Measurements from ENCODE around the gene COMP. TPM values are rescaled to one million over a fixed set of nuclear protein-coding genes. Genes with fewer than 3 reads are reported as not detected.
"Not testable (repeated sequence)": the region's sequence is repeated elsewhere in the genome, so short reads cannot be mapped to it uniquely, and the experiment has no call there.

The COMP gene
- total and polyA plus RNA-seq, 10 donors, result 0.04 to 1.0 (median 0.13) TPM; not detected in 7

DNA sequence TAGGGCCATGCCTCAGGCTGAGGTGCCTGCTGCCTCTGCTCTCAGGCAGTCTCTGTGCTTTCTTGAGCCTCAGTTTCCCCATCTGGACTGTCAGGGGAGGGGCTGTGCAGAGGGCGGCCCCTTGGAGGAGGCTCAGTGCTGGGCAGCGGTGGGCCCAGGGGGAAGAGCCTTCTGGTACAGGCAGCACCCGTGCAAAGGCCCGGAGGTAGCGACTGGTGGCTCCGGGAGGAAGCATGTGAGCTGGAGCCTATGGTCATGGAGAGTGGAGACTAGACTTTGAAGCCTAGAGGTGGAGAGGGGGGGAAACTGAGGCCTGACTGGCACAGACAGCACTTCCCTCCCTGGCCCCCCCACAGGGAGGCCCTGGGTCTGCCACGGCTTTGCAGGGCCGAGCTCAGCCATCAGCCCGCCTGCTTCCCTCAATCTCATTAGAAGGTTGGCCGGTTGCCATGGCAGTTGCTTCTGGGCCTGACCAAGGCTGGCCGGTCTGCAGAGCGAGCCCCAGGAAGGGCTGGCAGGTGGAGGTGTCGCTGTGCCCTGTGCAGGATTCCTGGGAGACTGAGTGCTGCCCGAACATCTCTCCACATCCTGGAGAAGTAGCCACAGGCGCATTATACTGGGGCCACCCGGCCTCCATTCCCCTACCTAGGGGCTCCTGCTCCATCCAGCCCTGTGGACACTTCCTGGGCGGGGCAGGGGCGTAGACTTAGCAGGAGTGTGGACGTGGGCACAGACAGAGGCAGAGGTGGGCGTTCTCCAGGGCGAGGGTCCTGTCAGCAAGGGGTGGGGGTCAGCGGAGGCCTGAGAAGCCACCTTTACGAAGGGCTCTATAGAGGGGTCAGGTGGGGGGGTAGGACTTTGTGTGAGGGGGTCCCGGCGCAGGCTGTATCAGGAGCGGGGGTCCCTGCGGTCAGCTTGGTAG lies 54.4 kb downstream of the COMP start:
- peaks cover 0 to 8% (median 0%) of the 10 kb centered on the region in 6 donors for H3K4me1 ChIP-seq
- no peak for DNase-seq

DNA sequence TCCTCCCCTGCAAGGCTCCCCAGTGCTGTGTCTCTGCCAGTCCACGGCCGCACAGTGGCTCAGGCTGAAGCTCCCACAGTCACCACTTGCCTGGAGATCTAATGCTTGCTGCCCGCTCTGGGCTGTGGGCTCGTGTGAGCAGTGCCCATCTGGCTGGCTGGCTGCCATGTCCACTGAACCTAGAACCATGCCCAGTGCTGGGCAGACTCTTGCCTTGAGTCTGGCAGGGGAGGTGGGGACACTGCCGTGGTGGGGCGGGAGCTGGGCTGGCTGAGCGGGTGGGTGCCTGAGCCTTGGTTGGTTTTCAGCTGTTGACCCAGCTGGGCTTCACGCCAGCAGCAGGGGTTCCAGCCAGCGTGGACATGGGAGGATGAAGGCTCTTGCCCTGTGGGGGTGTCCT lies 55.4 kb downstream of the COMP start:
- Histone ChIP-seq H3K27me3 (replicated peaks in 1 of 7) (no peaks in the 10 kb centered on the region), H3K36me3 (peaks cover 0 to 8% (median 0%) of the 10 kb centered on the region in 6 donors), H3K9me3 (no peaks in the 10 kb centered on the region), H3K27ac (no peak overlapping the region), H3K4me3 (no peak overlapping the region), H3K4me1 (peaks cover 0 to 8% (median 0%) of the 10 kb centered on the region in 6 donors)
- DNase-seq, result no peak
- TF ChIP-seq CTCF (IDR thresholded peaks at IDR 0.05 in 8 of 11, conservative IDR thresholded peaks at IDR 0.05 in 3 of 11) (no peak), POLR2AphosphoS5 (IDR thresholded peaks at IDR 0.05) (peak in 1 of 3 donors; percentile 7)
- 86 to 100% (median 88%) methylated on average over 1 to 9 of the region's 9 CpGs for WGBS, 5 donors
- intact Hi-C loops (cut with DNase I; ENCODE audit: low total_unique reads), result no loop called here

More for the DNA sequence above, 54.4 kb downstream of the COMP start:
- Histone ChIP-seq H3K27me3 (replicated peaks in 1 of 7) (no peaks in the 10 kb centered on the region), H3K36me3 (no peaks in the 10 kb centered on the region), H3K9me3 (no peaks in the 10 kb centered on the region), H3K27ac (no peak overlapping the region), H3K4me3 (no peak overlapping the region)
- TF ChIP-seq POLR2AphosphoS5 (IDR thresholded peaks at IDR 0.05) (no peak), POLR2A (IDR thresholded peaks at IDR 0.05) (no peak), CTCF (IDR thresholded peaks at IDR 0.05 in 8 of 11, conservative IDR thresholded peaks at IDR 0.05 in 3 of 11) (no peak)
- intact Hi-C loops (cut with DNase I; ENCODE audit: low total_unique reads), result no loop called here
- WGBS, 5 donors, result 87 to 93% (median 89%) methylated on average over 23 to 27 of the region's 27 CpGs

DNA sequence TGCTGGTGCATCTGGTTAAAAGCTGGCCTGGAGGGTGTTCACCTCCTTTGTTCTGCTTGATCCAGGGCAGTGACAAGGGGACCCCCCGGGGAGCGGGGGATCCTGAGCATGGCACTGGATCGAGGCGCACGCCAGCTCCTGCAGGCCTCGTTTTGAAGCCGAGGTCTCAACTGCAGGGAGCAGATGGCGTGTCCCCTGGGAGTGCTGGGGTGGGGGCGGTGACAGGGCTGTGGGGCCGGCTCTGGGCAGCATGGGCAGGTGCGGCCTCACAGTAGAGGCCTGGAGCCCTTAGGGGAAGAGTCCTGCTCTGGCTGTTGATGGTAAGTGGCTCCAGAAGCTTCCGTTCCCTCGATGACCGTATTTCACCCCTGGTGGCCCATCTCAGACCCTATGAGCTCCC lies 55.8 kb downstream of the COMP start:
- Histone ChIP-seq H3K4me1 (peaks cover 0 to 8% (median 0%) of the 10 kb centered on the region in 6 donors), H3K36me3 (peaks cover 0 to 8% (median 0%) of the 10 kb centered on the region in 6 donors), H3K27ac (no peak overlapping the region), H3K4me3 (no peak overlapping the region), H3K27me3 (replicated peaks in 1 of 7) (no peaks in the 10 kb centered on the region), H3K9me3 (no peaks in the 10 kb centered on the region)
- DNase-seq, result no peak
- WGBS, 5 donors, result 64 to 96% (median 81%) methylated on average over 9 to 14 of the region's 14 CpGs
- TF ChIP-seq POLR2A (IDR thresholded peaks at IDR 0.05) (no peak), CTCF (IDR thresholded peaks at IDR 0.05 in 8 of 11, conservative IDR thresholded peaks at IDR 0.05 in 3 of 11) (no peak), POLR2AphosphoS5 (IDR thresholded peaks at IDR 0.05) (no peak)
- intact Hi-C loops (cut with DNase I; ENCODE audit: low total_unique reads), result no loop called here

- H3K27ac ChIP-seq; intact Hi-C loops (cut with DNase I; ENCODE audit: low total_unique reads); H3K4me1 ChIP-seq; H3K9me3 ChIP-seq; H3K27me3 ChIP-seq (replicated peaks in 1 of 7); DNase-seq; H3K4me3 ChIP-seq; H3K36me3 ChIP-seq: not testable (repeated sequence)
- 88 to 93% (median 90%) methylated on average over 11 of the region's 11 CpGs for WGBS, 5 donors
These were observed 57.3 kb downstream of the COMP start for GRCh38 chr19:18733762-18734332.
